ENCODE results near the gene CIROP. TPM values are rescaled to one million over a fixed set of nuclear protein-coding genes. Genes with fewer than 3 reads are reported as not detected.

The CIROP gene
- total and polyA plus RNA-seq, 9 of the 15 experiments (the other 6 are each of a cell fraction or from before 2014, with no cell fraction given): not detected

GRCh38 chr14:23055621-23056144 lies 49.1 kb downstream of the CIROP start:
- CTCF ChIA-PET (ENCODE audit: low intra/inter-chr PET ratio): interaction anchor here (0.8 to 9.2 kb wide), 5 partner anchors 49 to 499 kb away, joined by 3 to 141 read pairs (median 6); partner anchors contain the start of gene AJUBA
- Histone ChIP-seq H3K27ac (ENCODE audit: extremely low read depth, low read depth, low read length) (no peak overlapping the region), H3K4me1 (replicated peaks in 1 of 2; ENCODE audit: control insufficient read depth in 2 of 2, insufficient read depth in 2 of 2, low read length in 2 of 2) (peaks cover 11 to 51% of the 10 kb centered on the region in 2 experiments), H3K9me3 (replicated peaks; ENCODE audit: control insufficient read depth, insufficient read depth, low read depth, low read length) (no peaks in the 10 kb centered on the region), H2AFZ (ENCODE audit: low read depth, low read length) (no peak overlapping the region), H3K79me2 (ENCODE audit: control insufficient read depth, insufficient read depth, low read length) (no peaks in the 10 kb centered on the region; the same call in 2 of the 3 replicates), H3K4me2 (ENCODE audit: insufficient read depth, low read length) (peak overlapping the region; percentile 74; the same call in 1 of the 2 replicates), H3K9ac (ENCODE audit: insufficient read depth in 1 of 2, low read depth in 2 of 2, low read length in 2 of 2) (peak overlapping the region in 1 of 2 experiments; percentile 72; a peak in 1 of 4 replicates), H3K36me3 (ENCODE audit: control insufficient read depth, insufficient read depth, low read length) (peaks cover 21% of the 10 kb centered on the region; the same call in 2 of the 3 replicates), H3K9me1 (ENCODE audit: control insufficient read depth, insufficient read depth, low read length) (no peaks in the 10 kb centered on the region), H3K4me3 (no peak overlapping the region), H4K20me1 (replicated peaks; ENCODE audit: control insufficient read depth, insufficient read depth, low read length) (0 out of 2 replicates have a peak, but pooled peaks cover 2% of the 10 kb centered on the region), H3K27me3 (ENCODE audit: control insufficient read depth in 2 of 2, insufficient read depth in 2 of 2, low read length in 2 of 2) (no peaks in the 10 kb centered on the region)
- intact Hi-C loops (cut with micrococcal nuclease) (loop anchor here (1.0 kb wide), 2 partner anchors 54 to 61 kb away; no protein-coding TSS in a partner anchor), in situ Hi-C loops (cut with MboI) (no loop called here)
- ATAC-seq: no peak; the same call in 2 of the 3 replicates
- WGBS (ENCODE audit: insufficient coverage, low coverage, missing lambda C conversion rate): 51% methylated on average over 5 of the region's 6 CpGs
- BruUV-seq (replicated peaks): no TSS peak
- no peak for FAIRE-seq
- DNase-seq (ENCODE audit: extremely low read depth in 1 of 4, low spot score in 3 of 4): peak in 2 of 4 experiments; percentile 42
- POLR2A ChIA-PET: interaction anchor here (0.6 to 2.0 kb wide), 9 partner anchors 21 to 239 kb away, joined by 3 to 14 read pairs (median 3); partner anchors contain the start of genes HAUS4 and PSMB5
- no peak for TF ChIP-seq HDAC3 (IDR thresholded peaks at IDR 0.05; ENCODE audit: borderline replicate concordance, partially characterized antibody)
- TF ChIP-seq NFIC (IDR thresholded peaks at IDR 0.05): 0 out of 2 replicates have a peak, but pooled peaks have one; percentile 68
- no peak for TF ChIP-seq ZNF764 (CRISPR knock-in tag; IDR thresholded peaks at IDR 0.05; ENCODE audit: low read depth)
- TF ChIP-seq, protein P1, sequence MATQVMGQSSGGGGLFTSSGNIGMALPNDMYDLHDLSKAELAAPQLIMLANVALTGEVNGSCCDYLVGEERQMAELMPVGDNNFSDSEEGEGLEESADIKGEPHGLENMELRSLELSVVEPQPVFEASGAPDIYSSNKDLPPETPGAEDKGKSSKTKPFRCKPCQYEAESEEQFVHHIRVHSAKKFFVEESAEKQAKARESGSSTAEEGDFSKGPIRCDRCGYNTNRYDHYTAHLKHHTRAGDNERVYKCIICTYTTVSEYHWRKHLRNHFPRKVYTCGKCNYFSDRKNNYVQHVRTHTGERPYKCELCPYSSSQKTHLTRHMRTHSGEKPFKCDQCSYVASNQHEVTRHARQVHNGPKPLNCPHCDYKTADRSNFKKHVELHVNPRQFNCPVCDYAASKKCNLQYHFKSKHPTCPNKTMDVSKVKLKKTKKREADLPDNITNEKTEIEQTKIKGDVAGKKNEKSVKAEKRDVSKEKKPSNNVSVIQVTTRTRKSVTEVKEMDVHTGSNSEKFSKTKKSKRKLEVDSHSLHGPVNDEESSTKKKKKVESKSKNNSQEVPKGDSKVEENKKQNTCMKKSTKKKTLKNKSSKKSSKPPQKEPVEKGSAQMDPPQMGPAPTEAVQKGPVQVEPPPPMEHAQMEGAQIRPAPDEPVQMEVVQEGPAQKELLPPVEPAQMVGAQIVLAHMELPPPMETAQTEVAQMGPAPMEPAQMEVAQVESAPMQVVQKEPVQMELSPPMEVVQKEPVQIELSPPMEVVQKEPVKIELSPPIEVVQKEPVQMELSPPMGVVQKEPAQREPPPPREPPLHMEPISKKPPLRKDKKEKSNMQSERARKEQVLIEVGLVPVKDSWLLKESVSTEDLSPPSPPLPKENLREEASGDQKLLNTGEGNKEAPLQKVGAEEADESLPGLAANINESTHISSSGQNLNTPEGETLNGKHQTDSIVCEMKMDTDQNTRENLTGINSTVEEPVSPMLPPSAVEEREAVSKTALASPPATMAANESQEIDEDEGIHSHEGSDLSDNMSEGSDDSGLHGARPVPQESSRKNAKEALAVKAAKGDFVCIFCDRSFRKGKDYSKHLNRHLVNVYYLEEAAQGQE (IDR thresholded peaks at IDR 0.05; ENCODE audit: borderline replicate concordance): peak; percentile 4; the same call in 1 of the 2 replicates
- TF ChIP-seq, protein P1 (CRISPR knock-in tag; IDR thresholded peaks at IDR 0.05; ENCODE audit: low read depth): no peak
- TF ChIP-seq ZNF354B (CRISPR knock-in tag; IDR thresholded peaks at IDR 0.05): no peak
- TF ChIP-seq NEUROD1 (IDR thresholded peaks at IDR 0.05; ENCODE audit: borderline replicate concordance, low read depth, low read length, partially characterized antibody): no peak
- no peak for TF ChIP-seq PTBP1 (IDR thresholded peaks at IDR 0.05; ENCODE audit: low read depth, low read length)
- no peak for TF ChIP-seq TGIF2 (CRISPR knock-in tag; IDR thresholded peaks at IDR 0.05)
- TF ChIP-seq DIDO1 (tag; IDR thresholded peaks at IDR 0.05; ENCODE audit: low read depth): no peak
- TF ChIP-seq ZFP30 (CRISPR knock-in tag; IDR thresholded peaks at IDR 0.05; ENCODE audit: borderline replicate concordance): no peak
- TF ChIP-seq POLR2A (conservative IDR thresholded peaks at IDR 0.05): no peak

Data from K562 (cell line).